Trophoblast cell (in vitro differentiated cells and primary cell): ENCODE results near the gene TRAPPC12.
A peak's percentile ranks its signal among the peaks of the same experiment; 100 is the strongest.

Experiments used
- DNase-seq, 2 donors: peaks; one replicate each; pipeline ENCODE4 v3.0.0-alpha.2; 2016
- H2AFZ ChIP-seq: 2 replicates; pipeline ENCODE4 v1.6.1; 2013; ENCODE audit warnings: low read length, moderate library complexity, mild to moderate bottlenecking; ENCODE audit not compliant: insufficient read depth, poor library complexity
- H2AK5ac ChIP-seq: 2 replicates; pipeline ENCODE4 v1.6.1; 2013; ENCODE audit warnings: mild to moderate bottlenecking, low read length
- H2BK120ac ChIP-seq: 2 replicates; pipeline ENCODE4 v1.6.1; 2013; ENCODE audit warnings: low read length, mild to moderate bottlenecking, moderate library complexity; ENCODE audit not compliant: insufficient read depth, poor library complexity
- H2BK12ac ChIP-seq: 2 replicates; pipeline ENCODE4 v1.6.1; 2013; ENCODE audit warnings: mild to moderate bottlenecking, low read length, moderate library complexity
- H2BK5ac ChIP-seq: 2 replicates; pipeline ENCODE4 v1.6.1; 2013; ENCODE audit warnings: low read length, low read depth, moderate library complexity, mild to moderate bottlenecking; ENCODE audit not compliant: poor library complexity
- H3K14ac ChIP-seq: 2 replicates; pipeline ENCODE4 v1.6.1; 2013; ENCODE audit warnings: mild to moderate bottlenecking, low read length
- H3K18ac ChIP-seq: 2 replicates; pipeline ENCODE4 v1.6.1; 2013; ENCODE audit warnings: mild to moderate bottlenecking, low read length
- H3K23ac ChIP-seq: 2 replicates; pipeline ENCODE4 v1.6.1; 2013; ENCODE audit warnings: low read length
- H3K27ac ChIP-seq: 2 replicates; pipeline ENCODE4 v1.5.1; 2013; ENCODE audit warnings: low read depth, mild to moderate bottlenecking, inconsistent platforms, low read length, moderate library complexity
- H3K27me3 ChIP-seq: 2 replicates; pipeline ENCODE4 v1.6.1; 2013; ENCODE audit warnings: inconsistent platforms, mild to moderate bottlenecking, low read length, moderate library complexity; ENCODE audit not compliant: insufficient read depth
- H3K36me3 ChIP-seq, 2 experiments: 1 replicate in 1 of 2; 2 replicates in 1 of 2; pipeline ENCODE4 v1.6.1; 2013; ENCODE audit warnings: low read length in 2 of 2, mild to moderate bottlenecking in 2 of 2, moderate library complexity in 1 of 2; ENCODE audit not compliant: insufficient read depth in 2 of 2, control insufficient read depth in 1 of 2
- H3K4ac ChIP-seq: 2 replicates; pipeline ENCODE4 v1.6.1; 2013; ENCODE audit warnings: low read depth, mild to moderate bottlenecking, low read length, moderate library complexity
- H3K4me1 ChIP-seq, 2 experiments: 1 replicate in 1 of 2; 2 replicates in 1 of 2; pipeline ENCODE4 v1.6.1; 2013; ENCODE audit warnings: low read length in 2 of 2, mild to moderate bottlenecking in 2 of 2, moderate library complexity in 1 of 2; ENCODE audit not compliant: insufficient read depth in 2 of 2, control insufficient read depth in 1 of 2
- H3K4me2 ChIP-seq: 2 replicates; pipeline ENCODE4 v1.6.1; 2013; ENCODE audit warnings: inconsistent platforms, mild to moderate bottlenecking, low read length, moderate library complexity
- H3K4me3 ChIP-seq: 2 replicates; pipeline ENCODE4 v1.5.1; 2013; ENCODE audit warnings: mild to moderate bottlenecking, low read depth, low read length, inconsistent platforms
- H3K79me1 ChIP-seq: one replicate; pipeline ENCODE4 v1.6.1; 2013; ENCODE audit warnings: low read length
- H3K79me2 ChIP-seq: 2 replicates; pipeline ENCODE4 v1.6.1; 2013; ENCODE audit warnings: low read length, mild to moderate bottlenecking; ENCODE audit not compliant: control insufficient read depth, insufficient read depth, poor library complexity
- H3K9ac ChIP-seq: 2 replicates; pipeline ENCODE4 v1.6.1; 2013; ENCODE audit warnings: mild to moderate bottlenecking, low read length
- H3K9me3 ChIP-seq: 2 replicates; pipeline ENCODE4 v1.6.1; 2013; ENCODE audit warnings: low read depth, mild to moderate bottlenecking, control low read depth, inconsistent platforms, low read length; ENCODE audit not compliant: insufficient read depth
- H4K12ac ChIP-seq: 2 replicates; pipeline ENCODE4 v1.6.1; 2013; ENCODE audit warnings: low read depth, mild to moderate bottlenecking, low read length, moderate library complexity
- H4K8ac ChIP-seq: 2 replicates; pipeline ENCODE4 v1.6.1; 2013; ENCODE audit warnings: low read depth, mild to moderate bottlenecking, low read length, moderate library complexity
- H4K91ac ChIP-seq: one replicate; pipeline ENCODE4 v1.6.1; 2013; ENCODE audit warnings: low read depth, mild to moderate bottlenecking, low read length, moderate library complexity
- whole genome bisulfite sequencing: extraction: QIAGEN DNeasy Blood & Tissue Kit; methylation state at CpG from one replicate; pipeline ENCODE4 v1.1.7; 2013; ENCODE audit warnings: missing lambda C conversion rate; ENCODE audit not compliant: insufficient read length, insufficient coverage; ENCODE audit errors: extremely low coverage; 5-methylcytosine and 5-hydroxymethylcytosine counted together

Gene TRAPPC12

DNA sequence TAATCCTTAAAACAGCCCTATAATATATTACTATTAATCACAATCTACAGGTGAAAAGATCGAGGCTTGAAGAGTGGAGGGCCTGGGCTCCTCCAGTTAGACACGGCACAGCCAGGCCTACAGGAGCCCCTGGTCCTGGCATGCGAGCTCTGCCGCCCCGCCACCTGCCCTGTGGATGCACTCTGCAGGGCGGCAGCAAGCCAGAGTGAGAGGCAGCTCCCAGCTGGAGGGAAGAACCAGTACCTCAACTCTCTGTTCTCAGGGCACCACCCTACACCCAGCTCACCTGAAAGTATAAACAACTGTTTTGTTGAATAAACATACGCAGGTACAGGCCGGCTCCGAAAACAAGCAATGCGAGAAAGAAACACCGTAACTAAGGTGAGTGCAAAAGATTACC is 36.5 kb upstream of the TRAPPC12 start:
- Histone ChIP-seq H3K14ac (no peak overlapping the region), H2BK12ac (no peak overlapping the region), H3K36me3 (peaks cover 2 to 7% of the 10 kb centered on the region in 2 experiments), H3K9me3 (peaks cover 7% of the 10 kb centered on the region), H2BK5ac (no peak overlapping the region), H2AK5ac (no peak overlapping the region), H3K4me1 (peaks cover 0 to 3% of the 10 kb centered on the region in 2 experiments), H3K4ac (no peak overlapping the region), H3K4me3 (no peak overlapping the region), H3K9ac (no peak overlapping the region), H3K79me1 (no peaks in the 10 kb centered on the region), H3K79me2 (no peaks in the 10 kb centered on the region), H4K91ac (no peak overlapping the region), H4K8ac (no peak overlapping the region), H4K12ac (no peak overlapping the region), H3K4me2 (no peak overlapping the region), H2BK120ac (no peak overlapping the region), H3K27ac (no peak overlapping the region), H3K23ac (no peak overlapping the region), H3K27me3 (no peaks in the 10 kb centered on the region), H2AFZ (no peak overlapping the region), H3K18ac (no peak overlapping the region)
- no peak for DNase-seq
- no CpG with 5 or more reads among the region's 11 CpGs for WGBS

DNA sequence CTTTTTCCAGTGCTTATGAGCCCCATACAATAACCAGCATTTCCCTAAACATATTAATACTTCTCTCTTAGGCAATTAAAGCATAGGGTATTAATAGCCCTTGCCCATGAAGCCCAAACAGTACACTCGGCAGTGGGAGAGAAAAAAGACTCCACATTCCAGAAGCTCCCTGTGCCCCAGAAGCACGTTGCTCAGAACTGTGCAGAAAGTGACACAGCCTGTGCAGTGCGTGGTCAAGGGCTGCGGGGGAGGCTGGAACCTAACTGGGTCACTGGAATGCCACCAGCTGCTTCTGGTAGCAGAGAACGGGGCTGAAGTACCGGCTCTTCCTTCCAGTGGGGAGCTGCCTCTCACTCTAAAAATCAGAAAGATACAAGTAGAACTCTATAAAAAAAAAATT is 34.6 kb upstream of the TRAPPC12 start:
- H4K8ac ChIP-seq = no peak overlapping the region
- H3K79me2 ChIP-seq = no peaks in the 10 kb centered on the region
- no peak overlapping the region for H3K4ac ChIP-seq
- DNase-seq = no peak
- H2AFZ ChIP-seq = no peak overlapping the region
- no peak overlapping the region for H3K23ac ChIP-seq
- H4K12ac ChIP-seq = no peak overlapping the region
- no peak overlapping the region for H2BK5ac ChIP-seq
- no peak overlapping the region for H2BK120ac ChIP-seq
- H3K4me1 ChIP-seq = peaks cover 0 to 3% of the 10 kb centered on the region in 2 experiments
- no peaks in the 10 kb centered on the region for H3K27me3 ChIP-seq
- H4K91ac ChIP-seq = no peak overlapping the region
- no peak overlapping the region for H3K18ac ChIP-seq
- no peak overlapping the region for H3K14ac ChIP-seq
- H2AK5ac ChIP-seq = no peak overlapping the region
- WGBS = no CpG with 5 or more reads among the region's 6 CpGs
- no peak overlapping the region for H3K27ac ChIP-seq
- peaks cover 2 to 10% of the 10 kb centered on the region in 2 experiments for H3K36me3 ChIP-seq
- peaks cover 8% of the 10 kb centered on the region for H3K9me3 ChIP-seq
- H3K79me1 ChIP-seq = no peaks in the 10 kb centered on the region
- H3K9ac ChIP-seq = no peak overlapping the region
- H3K4me3 ChIP-seq = no peak overlapping the region
- no peak overlapping the region for H3K4me2 ChIP-seq
- H2BK12ac ChIP-seq = no peak overlapping the region

DNA sequence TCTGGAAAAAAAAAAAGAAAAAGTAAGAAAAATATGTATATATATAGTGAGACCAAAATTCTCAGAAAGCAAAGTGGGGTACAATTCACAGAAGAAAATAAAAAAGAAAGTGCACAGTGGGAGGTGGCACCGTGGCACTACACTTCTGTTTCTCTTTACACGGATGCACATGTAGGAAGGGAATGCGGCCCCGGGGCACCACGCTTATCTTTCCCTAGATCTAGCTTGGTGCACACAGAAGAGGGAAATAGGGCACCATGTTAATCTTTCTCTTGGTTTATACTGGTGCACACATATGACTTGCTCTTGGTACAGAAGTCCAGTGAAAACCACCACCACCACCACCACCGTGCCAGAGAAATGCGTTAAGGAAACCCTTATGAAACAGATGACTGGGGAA is 33.9 kb upstream of the TRAPPC12 start:
- Histone ChIP-seq H3K4ac (no peak overlapping the region), H3K9me3 (peaks cover 8% of the 10 kb centered on the region), H2AFZ (no peak overlapping the region), H3K23ac (no peak overlapping the region), H2BK12ac (no peak overlapping the region), H3K4me1 (peaks cover 0 to 3% of the 10 kb centered on the region in 2 experiments), H3K9ac (no peak overlapping the region), H3K27me3 (no peaks in the 10 kb centered on the region), H4K12ac (no peak overlapping the region), H3K18ac (no peak overlapping the region), H2AK5ac (no peak overlapping the region), H2BK120ac (no peak overlapping the region), H3K36me3 (peaks cover 2 to 10% of the 10 kb centered on the region in 2 experiments), H4K8ac (no peak overlapping the region), H4K91ac (no peak overlapping the region), H3K4me2 (no peak overlapping the region), H3K79me2 (no peaks in the 10 kb centered on the region), H3K14ac (no peak overlapping the region), H2BK5ac (no peak overlapping the region), H3K27ac (no peak overlapping the region), H3K4me3 (no peak overlapping the region), H3K79me1 (no peaks in the 10 kb centered on the region)
- DNase-seq = peak in 1 of 2 donors; percentile 38
- no CpG with 5 or more reads among the region's 7 CpGs for WGBS

DNA sequence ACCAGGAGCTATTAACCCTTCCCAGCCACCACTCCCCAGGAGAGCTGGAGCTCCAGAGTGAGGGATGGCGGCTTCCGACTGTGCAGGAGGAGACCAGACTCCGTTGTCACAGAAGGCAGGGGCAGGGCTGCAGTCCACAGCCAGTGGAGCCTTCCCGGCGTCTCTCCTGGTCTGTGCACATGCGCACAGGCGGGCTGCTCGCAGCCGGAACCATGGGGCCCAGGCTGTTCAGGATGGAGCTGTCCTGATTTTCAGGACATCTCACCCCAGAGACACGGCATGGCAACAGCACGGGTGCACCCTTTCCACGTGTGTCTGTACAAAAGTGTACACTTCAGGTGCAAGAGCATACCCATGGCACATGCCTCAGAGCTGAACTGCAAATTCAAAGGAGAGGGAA is 30.7 kb upstream of the TRAPPC12 start:
- H2BK12ac ChIP-seq = no peak overlapping the region
- peaks cover 3 to 7% of the 10 kb centered on the region in 2 experiments for H3K36me3 ChIP-seq
- WGBS = no CpG with 5 or more reads among the region's 12 CpGs
- peaks cover 6% of the 10 kb centered on the region for H3K9me3 ChIP-seq
- H4K91ac ChIP-seq = no peak overlapping the region
- no peak overlapping the region for H2AFZ ChIP-seq
- no peak overlapping the region for H3K27ac ChIP-seq
- no peaks in the 10 kb centered on the region for H3K79me1 ChIP-seq
- no peak overlapping the region for H3K18ac ChIP-seq
- H3K79me2 ChIP-seq = no peaks in the 10 kb centered on the region
- H3K4me1 ChIP-seq = peaks cover 0 to 3% of the 10 kb centered on the region in 2 experiments
- no peak for DNase-seq
- no peak overlapping the region for H3K4ac ChIP-seq
- no peak overlapping the region for H3K4me2 ChIP-seq
- H3K23ac ChIP-seq = no peak overlapping the region
- H2AK5ac ChIP-seq = no peak overlapping the region
- H3K4me3 ChIP-seq = no peak overlapping the region
- no peak overlapping the region for H2BK120ac ChIP-seq
- H3K14ac ChIP-seq = no peak overlapping the region
- no peak overlapping the region for H3K9ac ChIP-seq
- H4K8ac ChIP-seq = no peak overlapping the region
- no peaks in the 10 kb centered on the region for H3K27me3 ChIP-seq
- H4K12ac ChIP-seq = no peak overlapping the region
- H2BK5ac ChIP-seq = no peak overlapping the region
